PC-9 (cell line): Measurements from ENCODE around the gene TGFBR3. TPM values are rescaled to one million over a fixed set of nuclear protein-coding genes. Genes with fewer than 3 reads are reported as not detected.

Experiments used
- BruUV-seq: library from RNA; stranded (reverse); fragments of 400-500 nt; replicated peaks from 2 replicates; lab custom pipeline; 2021; lab: Mats Ljungman, UMichigan
- CTCF ChIA-PET: fragments of 300-600 bp; sonication (Branson Sonifier 250); formaldehyde crosslinking; loops from one replicate; lab custom pipeline; 2022; ENCODE audit warnings: antibody characterized with exemption; lab: Charles Lee
- POLR2A ChIA-PET: fragments of 300-600 bp; sonication (Branson Sonifier 250); formaldehyde crosslinking; loops from one replicate; lab custom pipeline; 2022; ENCODE audit warnings: antibody characterized with exemption; ENCODE audit not compliant: unreplicated experiment; lab: Charles Lee
- DNase-seq, 2 experiments: peaks; one replicate each; pipeline versions ENCODE4 v3.0.0 to v3.0.0-alpha.2; 2015 to 2022; ENCODE audit warnings: mixed read lengths in 1 of 2
- H2AFZ ChIP-seq: fragments of 200-600 bp; sonication (generic); 2 replicates; pipeline ENCODE4 v1.8.1; 2017; ENCODE audit warnings: antibody characterized with exemption
- H3F3A ChIP-seq: fragments of 200-600 bp; sonication (generic); 2 replicates; pipeline ENCODE4 v1.8.1; 2017; ENCODE audit warnings: antibody characterized with exemption, mild to moderate bottlenecking, low read depth; ENCODE audit not compliant: insufficient read depth
- H3K27ac ChIP-seq: fragments of 200-600 bp; sonication (generic); 2 replicates; pipeline ENCODE4 v1.6.1; 2016; ENCODE audit warnings: mixed run types
- H3K27me3 ChIP-seq: fragments of 200-600 bp; sonication (generic); 2 replicates; pipeline ENCODE4 v1.6.1; 2016; ENCODE audit warnings: low read depth, mixed run types; ENCODE audit not compliant: insufficient read depth
- H3K36me3 ChIP-seq: fragments of 200-600 bp; sonication (generic); 2 replicates; pipeline ENCODE4 v1.6.1; 2016; ENCODE audit warnings: low read depth, mixed run types
- H3K4me1 ChIP-seq: fragments of 200-600 bp; sonication (generic); replicated peaks from 2 replicates; pipeline ENCODE4 v1.6.1; 2016; ENCODE audit warnings: mixed run types; ENCODE audit not compliant: insufficient read depth
- H3K4me2 ChIP-seq: fragments of 200-600 bp; sonication (generic); 2 replicates; pipeline ENCODE4 v1.6.1; 2017; ENCODE audit warnings: mixed run types
- H3K4me3 ChIP-seq: fragments of 200-600 bp; sonication (generic); 2 replicates; pipeline ENCODE4 v1.6.1; 2016; ENCODE audit warnings: mixed run types
- H3K79me2 ChIP-seq: fragments of 200-600 bp; sonication (generic); 2 replicates; pipeline ENCODE4 v1.6.1; 2017; ENCODE audit warnings: low read depth, mixed run types
- H3K9me2 ChIP-seq: fragments of 200-600 bp; sonication (generic); 2 replicates; pipeline ENCODE4 v1.8.1; 2017; ENCODE audit warnings: mild to moderate bottlenecking; ENCODE audit not compliant: insufficient read depth
- H3K9me3 ChIP-seq: fragments of 200-600 bp; sonication (generic); 2 replicates; pipeline ENCODE4 v1.8.1; 2016; ENCODE audit warnings: low read depth; ENCODE audit not compliant: insufficient read depth
- H4K20me1 ChIP-seq: fragments of 200-600 bp; sonication (generic); 2 replicates; pipeline ENCODE4 v1.8.1; 2017; ENCODE audit not compliant: insufficient read depth
- EZH2 ChIP-seq: fragments of 200-600 bp; sonication (generic); IDR thresholded peaks from 2 replicates; pipeline ENCODE4 v1.8.0; 2017; ENCODE audit warnings: antibody characterized with exemption, low read depth
- intact Hi-C: fragments of 100-400 bp; cut with micrococcal nuclease; formaldehyde crosslinking; loops from one replicate; pipeline ENCODE4 v1.10.0; 2022; ENCODE audit not compliant: unreplicated experiment
- total RNA-seq: library from RNA; stranded (reverse); gene quantifications from 2 replicates; pipeline ENCODE4 v1.2.3, GENCODE V29; 2021
- TF ChIP-seq, protein P1 (sequence below): fragments of 200-600 bp; sonication (generic); conservative IDR thresholded peaks from 2 replicates; pipeline ENCODE4 v1.6.1; 2017; ENCODE audit warnings: mixed run types, antibody characterized with exemption, mild to moderate bottlenecking, moderate library complexity

TGFBR3 gene
- total RNA-seq, 1 experiment from 2014 or later = 1.6 TPM

DNA sequence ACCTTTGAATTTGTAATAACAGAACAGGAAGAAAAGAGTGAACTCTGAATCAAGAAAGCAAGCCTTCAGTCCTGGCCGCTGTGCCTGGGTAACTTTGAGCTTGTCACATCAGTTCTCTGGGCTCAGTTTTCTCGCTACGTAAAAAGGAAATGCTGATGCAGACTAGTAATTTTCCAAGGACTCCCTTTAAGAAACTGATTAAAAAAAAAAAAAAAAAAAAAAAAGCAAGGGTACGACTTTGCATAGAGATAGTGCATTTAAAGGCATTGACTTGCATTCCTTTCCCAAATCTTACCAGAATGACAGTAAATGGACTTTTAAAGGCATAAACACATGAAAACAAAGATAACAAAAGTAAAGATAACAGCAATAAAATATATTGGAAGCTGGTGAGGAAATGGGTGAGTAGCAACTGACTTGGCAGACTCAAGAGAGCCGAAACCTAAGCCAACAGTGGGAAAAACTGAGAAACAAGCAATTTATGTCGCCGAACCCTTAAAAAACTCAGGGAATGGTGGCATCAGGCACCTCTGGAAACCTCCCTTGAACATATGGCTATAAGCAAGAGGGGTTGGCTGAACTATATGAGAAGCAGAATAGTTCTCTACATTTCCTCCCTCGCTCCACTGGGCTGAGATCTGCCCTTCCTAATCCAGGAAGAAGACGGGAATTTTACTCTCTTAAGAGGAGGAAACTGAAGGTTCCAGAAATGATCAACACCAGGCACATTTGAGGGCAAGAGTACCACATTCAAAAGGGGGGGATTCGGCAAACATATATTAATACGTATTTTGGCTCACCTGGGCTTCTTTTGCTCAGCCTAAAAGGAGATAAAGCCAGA is 196.1 kb downstream of the TGFBR3 start:
- DNase-seq = no peak
- H3K4me1 ChIP-seq = peaks cover 13% of the 10 kb centered on the region
- H3K36me3 ChIP-seq = no peaks in the 10 kb centered on the region
- H2AFZ ChIP-seq = no peak overlapping the region
- no peak overlapping the region for H3K27ac ChIP-seq
- POLR2A ChIA-PET = no interaction called here
- CTCF ChIA-PET = no interaction called here
- H3K4me3 ChIP-seq = no peak overlapping the region
- H3K9me3 ChIP-seq = no peaks in the 10 kb centered on the region
- intact Hi-C loops = loop anchor here (5.0 kb wide), 1 partner anchor 42 kb away; no protein-coding TSS in a partner anchor
- no peak overlapping the region for H3K4me2 ChIP-seq
- no peaks in the 10 kb centered on the region for H4K20me1 ChIP-seq
- H3K79me2 ChIP-seq = no peaks in the 10 kb centered on the region
- H3F3A ChIP-seq = no peaks in the 10 kb centered on the region
- no TSS peak for BruUV-seq
- H3K27me3 ChIP-seq = no peaks in the 10 kb centered on the region
- H3K9me2 ChIP-seq = no peaks in the 10 kb centered on the region
- no peak for TF ChIP-seq EZH2
- TF ChIP-seq, protein P1, sequence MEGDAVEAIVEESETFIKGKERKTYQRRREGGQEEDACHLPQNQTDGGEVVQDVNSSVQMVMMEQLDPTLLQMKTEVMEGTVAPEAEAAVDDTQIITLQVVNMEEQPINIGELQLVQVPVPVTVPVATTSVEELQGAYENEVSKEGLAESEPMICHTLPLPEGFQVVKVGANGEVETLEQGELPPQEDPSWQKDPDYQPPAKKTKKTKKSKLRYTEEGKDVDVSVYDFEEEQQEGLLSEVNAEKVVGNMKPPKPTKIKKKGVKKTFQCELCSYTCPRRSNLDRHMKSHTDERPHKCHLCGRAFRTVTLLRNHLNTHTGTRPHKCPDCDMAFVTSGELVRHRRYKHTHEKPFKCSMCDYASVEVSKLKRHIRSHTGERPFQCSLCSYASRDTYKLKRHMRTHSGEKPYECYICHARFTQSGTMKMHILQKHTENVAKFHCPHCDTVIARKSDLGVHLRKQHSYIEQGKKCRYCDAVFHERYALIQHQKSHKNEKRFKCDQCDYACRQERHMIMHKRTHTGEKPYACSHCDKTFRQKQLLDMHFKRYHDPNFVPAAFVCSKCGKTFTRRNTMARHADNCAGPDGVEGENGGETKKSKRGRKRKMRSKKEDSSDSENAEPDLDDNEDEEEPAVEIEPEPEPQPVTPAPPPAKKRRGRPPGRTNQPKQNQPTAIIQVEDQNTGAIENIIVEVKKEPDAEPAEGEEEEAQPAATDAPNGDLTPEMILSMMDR = no peak

DNA sequence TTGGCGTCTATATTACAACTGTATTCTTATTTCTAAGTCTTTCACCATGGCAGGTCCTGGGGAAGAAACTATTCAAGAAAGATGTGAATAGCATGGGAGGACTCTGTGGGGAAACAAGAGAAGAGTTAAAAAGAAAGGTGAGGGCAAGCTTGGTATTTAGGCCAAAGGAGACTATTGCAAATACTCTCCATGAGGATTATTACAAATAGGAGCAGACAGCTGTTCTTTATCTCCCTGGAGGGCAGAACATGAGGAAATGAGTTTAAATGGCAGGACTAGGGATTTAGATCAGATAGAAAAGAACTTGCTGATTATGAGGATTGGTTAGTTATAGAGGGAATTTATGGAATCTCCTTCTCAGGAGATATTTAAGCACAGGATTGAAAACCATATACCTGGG is 198.5 kb downstream of the TGFBR3 start:
- H3K36me3 ChIP-seq = no peaks in the 10 kb centered on the region

DNA sequence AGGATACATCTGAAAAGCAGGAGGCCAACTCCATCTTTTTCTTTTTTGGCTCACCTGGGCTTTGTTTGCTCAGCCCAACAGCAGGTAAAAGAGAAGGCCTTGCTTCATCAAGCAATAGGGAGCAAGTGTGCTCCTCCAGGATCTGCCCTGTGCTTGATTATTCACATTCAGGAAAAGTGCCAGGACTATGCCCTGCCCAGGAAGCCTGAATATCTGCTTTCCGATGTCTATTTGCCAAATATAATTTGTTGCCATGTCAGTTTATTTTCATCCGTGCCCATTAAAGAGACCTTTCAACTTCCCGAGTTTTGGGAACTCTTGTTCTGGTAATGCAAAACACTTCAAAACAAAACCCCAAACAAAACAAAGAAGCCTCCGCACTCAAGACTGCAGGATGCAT is 200.0 kb downstream of the TGFBR3 start:
- no TSS peak for BruUV-seq
- intact Hi-C loops = loop anchor here (5.0 kb wide), 1 partner anchor 46 kb away; no protein-coding TSS in a partner anchor
- POLR2A ChIA-PET = no interaction called here

More for the DNA sequence above, 198.5 kb downstream of the TGFBR3 start:
- no peaks in the 10 kb centered on the region for H3F3A ChIP-seq
- H3K4me2 ChIP-seq = peak overlapping the region; percentile 24
- peaks cover 13% of the 10 kb centered on the region for H3K4me1 ChIP-seq
- no peaks in the 10 kb centered on the region for H3K9me2 ChIP-seq
- H3K27ac ChIP-seq = no peak overlapping the region
- DNase-seq = peak in 1 of 2 experiments; percentile 68
- H3K9me3 ChIP-seq = no peaks in the 10 kb centered on the region
- intact Hi-C loops = loop anchor here (5.0 kb wide), 1 partner anchor 45 kb away; no protein-coding TSS in a partner anchor
- H2AFZ ChIP-seq = no peak overlapping the region
- no peaks in the 10 kb centered on the region for H3K79me2 ChIP-seq
- TF ChIP-seq, protein P1 = no peak
- no peak for TF ChIP-seq EZH2
- BruUV-seq = no TSS peak
- H3K27me3 ChIP-seq = no peaks in the 10 kb centered on the region
- CTCF ChIA-PET = no interaction called here
- POLR2A ChIA-PET = no interaction called here
- H4K20me1 ChIP-seq = no peaks in the 10 kb centered on the region
- no peak overlapping the region for H3K4me3 ChIP-seq

More for the DNA sequence above, 200.0 kb downstream of the TGFBR3 start:
- no peak for TF ChIP-seq EZH2
- TF ChIP-seq, protein P1 = no peak
- Histone ChIP-seq H4K20me1 (no peaks in the 10 kb centered on the region), H3K4me2 (no peak overlapping the region), H3K79me2 (no peaks in the 10 kb centered on the region), H3K27me3 (no peaks in the 10 kb centered on the region), H3K9me2 (no peaks in the 10 kb centered on the region), H3F3A (no peaks in the 10 kb centered on the region), H3K36me3 (no peaks in the 10 kb centered on the region), H3K27ac (no peak overlapping the region), H3K4me1 (peaks cover 13% of the 10 kb centered on the region), H2AFZ (no peak overlapping the region), H3K9me3 (no peaks in the 10 kb centered on the region), H3K4me3 (no peak overlapping the region)
- DNase-seq = no peak
- CTCF ChIA-PET = no interaction called here
